Skeletal muscle cell (primary cell): ENCODE data around the gene TOM1L2.

ENCODE experiments used
- DNase-seq: peaks from one replicate; pipeline ENCODE4 v3.0.0-alpha.2; 2010; ENCODE audit warnings: low read depth
- H3K4me3 ChIP-seq: 2 replicates; pipeline ENCODE4 v1.5.1; 2011; ENCODE audit warnings: low read depth, mild to moderate bottlenecking, control low read depth, low read length, moderate library complexity

The TOM1L2 gene

GRCh38 chr17:17805575-17805974 lies 166.6 kb downstream of the TOM1L2 start:
- DNase-seq: no peak
- H3K4me3 ChIP-seq: no peak overlapping the region

DNA sequence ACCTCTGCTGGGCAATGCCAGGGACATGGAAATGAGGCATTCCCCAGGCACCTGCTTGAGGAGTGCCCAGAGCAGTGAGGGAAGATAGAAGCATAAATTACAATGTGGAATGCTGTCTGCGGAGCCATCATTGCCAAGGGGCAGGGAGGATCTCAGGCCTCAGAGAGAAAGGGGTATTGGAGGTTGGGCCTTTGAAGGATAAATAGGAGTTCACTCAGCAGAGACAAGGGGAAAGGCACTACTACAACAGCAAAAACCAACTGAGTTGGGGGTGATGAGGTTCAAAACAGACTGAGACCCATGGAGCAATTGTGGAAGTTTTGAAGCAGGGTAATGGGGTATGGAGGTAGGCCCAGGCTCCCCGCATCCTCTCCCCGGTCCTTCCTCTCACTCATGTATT lies 168.2 kb downstream of the TOM1L2 start:
- no peak for DNase-seq
- no peak overlapping the region for H3K4me3 ChIP-seq

DNA sequence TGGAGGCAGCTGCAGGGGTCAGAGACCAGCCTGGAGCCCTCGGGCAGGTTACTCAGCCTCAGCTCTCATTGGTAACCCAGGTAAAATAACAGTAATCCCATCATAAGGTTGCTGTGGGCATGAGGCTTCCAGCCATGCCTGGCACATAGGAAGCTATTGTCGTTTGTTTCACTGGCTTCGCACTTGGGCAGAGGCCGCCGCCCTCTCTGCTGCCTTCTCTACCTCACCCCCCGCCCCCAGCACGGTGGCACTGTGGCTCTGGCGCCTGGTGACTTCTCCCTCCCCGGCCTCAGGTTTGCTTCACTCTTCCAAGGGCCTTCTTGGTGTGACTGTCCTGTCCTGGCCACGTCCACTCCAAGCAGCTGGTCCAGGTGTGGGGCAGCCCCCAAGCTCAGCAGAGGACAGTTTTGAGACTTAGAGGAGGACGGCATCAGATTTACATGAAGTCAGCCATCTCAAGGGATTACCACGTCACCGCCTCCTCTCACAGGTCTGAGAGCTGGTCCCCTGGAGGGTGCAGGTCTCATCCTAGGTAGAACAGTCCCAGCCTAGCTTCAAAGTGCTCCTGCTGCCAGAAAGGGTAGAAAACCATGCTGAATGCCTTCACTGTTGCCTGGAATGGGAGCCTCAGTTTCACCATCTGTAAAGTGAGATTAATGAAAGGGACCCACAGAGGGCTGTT lies 170.3 kb downstream of the TOM1L2 start:
- no peak for DNase-seq
- H3K4me3 ChIP-seq: no peak overlapping the region

- DNase-seq: no peak
These were observed 171.6 kb downstream of the TOM1L2 start for GRCh38 chr17:17800504-17801021.

DNA sequence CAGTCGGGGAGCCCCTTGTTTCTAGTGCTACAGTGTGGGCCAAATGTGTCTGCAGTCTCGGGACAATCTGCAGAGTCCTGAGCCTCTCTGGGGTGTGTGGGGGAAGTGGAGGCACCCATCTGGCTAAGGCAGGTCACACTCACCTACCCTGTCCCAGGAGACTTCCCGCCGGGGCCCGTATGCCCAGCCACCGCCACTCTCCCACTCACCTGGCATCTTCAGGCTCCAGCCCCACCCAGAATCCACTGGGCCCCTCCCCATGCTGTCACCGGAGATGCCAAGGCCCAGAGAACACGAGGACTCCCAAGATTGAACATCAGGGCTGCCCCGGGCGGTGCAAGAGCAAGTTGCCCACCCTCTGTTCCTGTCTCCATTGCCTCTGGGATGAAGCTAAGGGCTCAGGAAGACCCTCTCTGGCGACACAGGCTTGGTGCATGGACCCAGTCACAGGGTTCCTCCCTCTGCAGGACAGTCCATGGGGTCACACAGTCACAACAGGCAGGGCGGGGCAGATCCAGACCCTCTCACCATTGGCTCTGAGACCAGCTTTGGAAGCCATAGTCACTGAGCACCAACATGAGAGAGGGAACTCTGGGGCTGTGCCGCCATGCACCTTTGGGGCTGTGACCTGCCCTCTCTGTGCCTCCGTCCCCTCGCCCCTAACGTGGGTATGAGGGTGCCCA lies 173.5 kb downstream of the TOM1L2 start:
- H3K4me3 ChIP-seq: no peak overlapping the region
- no peak for DNase-seq

More at GRCh38 chr17:17800504-17801021, 171.6 kb downstream of the TOM1L2 start:
- H3K4me3 ChIP-seq: no peak overlapping the region

DNA sequence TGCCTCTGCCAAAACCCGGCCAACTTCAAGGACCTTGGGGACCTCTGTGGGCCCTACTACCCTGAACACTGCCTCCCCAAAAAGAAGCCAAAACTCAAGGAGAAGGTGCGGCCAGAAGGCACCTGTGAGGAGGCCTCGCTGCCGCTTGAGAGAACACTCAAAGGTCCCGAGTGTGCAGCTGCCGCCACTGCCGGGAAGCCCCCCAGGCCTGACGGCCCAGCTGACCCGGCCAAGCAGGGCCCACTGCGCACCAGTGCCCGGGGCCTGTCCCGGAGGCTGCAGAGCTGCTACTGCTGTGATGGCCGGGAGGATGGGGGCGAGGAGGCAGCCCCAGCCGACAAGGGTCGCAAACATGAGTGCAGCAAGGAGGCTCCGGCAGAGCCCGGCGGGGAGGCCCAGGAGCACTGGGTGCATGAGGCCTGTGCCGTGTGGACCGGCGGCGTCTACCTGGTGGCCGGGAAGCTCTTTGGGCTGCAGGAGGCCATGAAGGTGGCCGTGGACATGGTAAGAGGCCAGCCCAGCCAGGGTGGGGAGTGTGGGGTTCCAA lies 174.1 kb downstream of the TOM1L2 start:
- no peak for DNase-seq
- no peak overlapping the region for H3K4me3 ChIP-seq

- no peak overlapping the region for H3K4me3 ChIP-seq
- no peak for DNase-seq
These were observed 174.9 kb downstream of the TOM1L2 start for GRCh38 chr17:17797119-17797809.

- no peak for DNase-seq
These were observed 175.5 kb downstream of the TOM1L2 start for GRCh38 chr17:17796787-17797061.

DNA sequence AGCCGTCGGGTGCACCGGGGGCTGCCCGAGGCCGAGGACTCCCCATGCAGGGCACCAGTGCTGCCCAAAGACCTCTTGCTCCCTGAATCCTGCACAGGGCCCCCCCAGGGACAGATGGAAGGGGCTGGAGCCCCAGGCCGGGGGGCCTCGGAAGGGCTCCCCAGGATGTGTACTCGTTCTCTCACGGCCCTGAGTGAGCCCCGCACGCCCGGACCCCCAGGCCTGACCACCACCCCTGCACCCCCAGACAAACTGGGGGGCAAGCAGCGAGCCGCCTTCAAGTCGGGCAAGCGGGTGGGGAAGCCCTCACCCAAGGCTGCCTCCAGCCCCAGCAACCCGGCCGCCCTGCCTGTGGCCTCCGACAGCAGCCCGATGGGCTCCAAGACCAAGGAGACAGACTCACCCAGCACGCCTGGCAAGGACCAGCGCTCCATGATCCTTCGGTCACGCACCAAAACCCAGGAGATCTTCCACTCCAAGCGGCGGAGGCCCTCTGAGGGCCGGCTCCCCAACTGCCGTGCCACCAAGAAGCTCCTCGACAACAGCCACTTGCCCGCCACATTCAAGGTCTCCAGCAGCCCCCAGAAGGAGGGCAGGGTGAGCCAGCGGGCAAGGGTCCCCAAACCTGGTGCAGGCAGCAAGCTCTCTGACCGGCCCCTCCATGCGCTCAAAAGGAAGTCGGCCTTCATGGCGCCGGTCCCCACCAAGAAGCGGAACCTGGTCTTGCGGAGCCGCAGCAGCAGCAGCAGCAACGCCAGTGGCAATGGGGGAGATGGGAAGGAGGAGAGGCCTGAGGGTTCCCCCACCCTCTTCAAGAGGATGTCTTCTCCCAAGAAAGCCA lies 176.0 kb downstream of the TOM1L2 start:
- no peak overlapping the region for H3K4me3 ChIP-seq
- no peak for DNase-seq

More at GRCh38 chr17:17796787-17797061, 175.5 kb downstream of the TOM1L2 start:
- H3K4me3 ChIP-seq: no peak overlapping the region

- DNase-seq: no peak
- H3K4me3 ChIP-seq: no peak overlapping the region
These were observed 176.9 kb downstream of the TOM1L2 start for GRCh38 chr17:17795296-17795695.

DNA sequence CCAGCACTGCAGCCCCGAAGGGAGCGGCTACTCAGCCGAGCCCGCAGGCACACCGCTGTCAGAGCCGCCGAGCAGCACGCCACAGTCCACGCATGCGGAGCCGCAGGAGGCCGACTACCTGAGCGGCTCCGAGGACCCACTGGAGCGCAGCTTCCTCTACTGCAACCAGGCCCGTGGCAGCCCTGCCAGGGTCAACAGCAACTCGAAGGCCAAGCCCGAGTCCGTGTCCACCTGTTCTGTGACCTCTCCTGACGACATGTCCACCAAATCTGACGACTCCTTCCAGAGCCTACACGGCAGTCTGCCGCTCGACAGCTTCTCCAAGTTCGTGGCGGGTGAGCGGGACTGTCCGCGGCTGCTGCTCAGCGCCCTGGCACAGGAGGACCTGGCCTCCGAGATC lies 177.8 kb downstream of the TOM1L2 start:
- no peak for DNase-seq
- H3K4me3 ChIP-seq: no peak overlapping the region
